HUES6 (cell line): ENCODE measurements around the gene DNAH11.

Source experiments
- H3K27ac ChIP-seq: 2 replicates; pipeline ENCODE4 v1.7.0; 2013; ENCODE audit warnings: low read depth, mild to moderate bottlenecking, low read length, inconsistent platforms
- H3K27me3 ChIP-seq: 2 replicates; pipeline ENCODE4 v1.6.1; 2013; ENCODE audit warnings: low read length; ENCODE audit not compliant: control insufficient read depth, insufficient read depth
- H3K36me3 ChIP-seq: 2 replicates; pipeline ENCODE4 v1.6.1; 2013; ENCODE audit warnings: low read length; ENCODE audit not compliant: control insufficient read depth, insufficient read depth
- H3K4me1 ChIP-seq: 2 replicates; pipeline ENCODE4 v1.6.1; 2013; ENCODE audit warnings: low read length; ENCODE audit not compliant: control insufficient read depth, insufficient read depth
- H3K4me3 ChIP-seq: 2 replicates; pipeline ENCODE4 v1.5.1; 2013; ENCODE audit warnings: low read depth, low read length
- H3K9ac ChIP-seq: one replicate; pipeline ENCODE4 v1.6.1; 2013; ENCODE audit warnings: mild to moderate bottlenecking, low read length
- H3K9me3 ChIP-seq: 2 replicates; pipeline ENCODE4 v1.6.1; 2013; ENCODE audit warnings: low read depth, low read length; ENCODE audit not compliant: control insufficient read depth, insufficient read depth

The DNAH11 gene

DNA sequence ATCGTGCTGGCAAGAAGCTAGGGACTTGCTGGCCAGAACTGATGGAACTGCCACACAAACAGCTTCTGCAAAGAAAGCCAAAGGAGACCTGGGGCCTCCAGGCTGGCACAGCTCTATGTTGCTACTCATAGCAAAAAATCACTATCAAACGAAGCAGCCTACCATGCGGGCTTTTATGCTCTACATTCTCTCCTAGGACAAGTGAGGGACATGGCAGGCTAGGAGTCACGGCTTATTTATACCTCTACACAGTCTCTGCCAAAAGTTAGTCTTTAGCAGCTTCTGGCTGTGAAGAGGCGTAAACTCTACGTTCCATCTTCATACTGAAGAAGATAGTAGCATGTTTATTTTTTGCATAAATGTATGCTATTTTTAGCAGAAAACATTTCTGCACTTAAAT lies 367.4 kb downstream of the DNAH11 start:
- peaks cover 93% of the 10 kb centered on the region for H3K36me3 ChIP-seq
- no peak overlapping the region for H3K9ac ChIP-seq
- no peak overlapping the region for H3K4me3 ChIP-seq
- no peaks in the 10 kb centered on the region for H3K9me3 ChIP-seq
- H3K27me3 ChIP-seq, result no peaks in the 10 kb centered on the region
- H3K27ac ChIP-seq, result no peak overlapping the region
- no peaks in the 10 kb centered on the region for H3K4me1 ChIP-seq

DNA sequence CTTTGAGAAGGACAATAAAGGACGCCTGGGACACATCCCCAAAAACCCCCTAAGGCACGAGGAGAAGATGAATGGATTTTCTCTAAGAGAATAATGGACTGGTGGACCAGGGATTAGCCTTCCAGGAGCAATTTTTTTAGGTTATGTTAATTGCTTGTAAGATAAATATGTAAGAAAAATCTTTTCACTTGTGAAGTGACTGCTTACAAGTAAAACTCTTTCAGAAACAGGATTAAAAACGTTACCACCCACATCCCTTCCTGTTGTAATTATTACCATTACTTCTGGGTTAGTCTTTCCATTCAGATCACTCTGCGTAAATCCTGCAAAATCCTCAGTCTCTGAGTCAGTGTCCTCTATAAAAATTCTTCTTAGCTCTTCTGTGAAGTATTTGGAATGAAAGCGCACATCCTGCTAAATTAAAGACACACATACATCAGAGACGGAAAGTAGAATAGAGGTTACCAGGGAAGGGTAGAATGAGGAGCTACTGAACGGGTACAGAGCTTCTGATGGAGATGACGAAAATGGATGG lies 368.6 kb downstream of the DNAH11 start:
- Histone ChIP-seq H3K4me3 (no peak overlapping the region), H3K4me1 (no peaks in the 10 kb centered on the region), H3K9me3 (no peaks in the 10 kb centered on the region), H3K27ac (no peak overlapping the region), H3K36me3 (peaks cover 90% of the 10 kb centered on the region), H3K9ac (no peak overlapping the region), H3K27me3 (no peaks in the 10 kb centered on the region)

DNA sequence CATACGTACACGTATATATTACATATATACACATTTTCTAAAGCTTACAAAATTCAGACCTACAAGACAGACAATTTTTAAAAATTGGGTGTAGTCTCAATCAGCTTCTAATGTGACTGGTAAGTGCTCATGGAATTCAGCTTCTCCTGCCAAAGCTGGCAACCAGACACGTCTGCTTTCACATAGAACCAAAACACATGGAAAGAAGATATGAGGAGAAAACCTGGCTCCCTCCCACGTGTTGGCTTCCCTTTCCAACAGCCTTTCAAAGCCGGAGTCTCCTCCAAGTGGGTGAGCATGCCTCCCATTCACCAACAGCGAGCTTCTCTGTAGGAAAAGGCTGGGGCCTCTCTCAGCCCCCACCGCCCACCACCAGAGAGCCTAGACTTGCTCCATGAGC lies 369.5 kb downstream of the DNAH11 start:
- Histone ChIP-seq H3K27ac (no peak overlapping the region), H3K27me3 (no peaks in the 10 kb centered on the region), H3K36me3 (peaks cover 84% of the 10 kb centered on the region), H3K4me1 (no peaks in the 10 kb centered on the region), H3K4me3 (no peak overlapping the region), H3K9me3 (no peaks in the 10 kb centered on the region), H3K9ac (no peak overlapping the region)

DNA sequence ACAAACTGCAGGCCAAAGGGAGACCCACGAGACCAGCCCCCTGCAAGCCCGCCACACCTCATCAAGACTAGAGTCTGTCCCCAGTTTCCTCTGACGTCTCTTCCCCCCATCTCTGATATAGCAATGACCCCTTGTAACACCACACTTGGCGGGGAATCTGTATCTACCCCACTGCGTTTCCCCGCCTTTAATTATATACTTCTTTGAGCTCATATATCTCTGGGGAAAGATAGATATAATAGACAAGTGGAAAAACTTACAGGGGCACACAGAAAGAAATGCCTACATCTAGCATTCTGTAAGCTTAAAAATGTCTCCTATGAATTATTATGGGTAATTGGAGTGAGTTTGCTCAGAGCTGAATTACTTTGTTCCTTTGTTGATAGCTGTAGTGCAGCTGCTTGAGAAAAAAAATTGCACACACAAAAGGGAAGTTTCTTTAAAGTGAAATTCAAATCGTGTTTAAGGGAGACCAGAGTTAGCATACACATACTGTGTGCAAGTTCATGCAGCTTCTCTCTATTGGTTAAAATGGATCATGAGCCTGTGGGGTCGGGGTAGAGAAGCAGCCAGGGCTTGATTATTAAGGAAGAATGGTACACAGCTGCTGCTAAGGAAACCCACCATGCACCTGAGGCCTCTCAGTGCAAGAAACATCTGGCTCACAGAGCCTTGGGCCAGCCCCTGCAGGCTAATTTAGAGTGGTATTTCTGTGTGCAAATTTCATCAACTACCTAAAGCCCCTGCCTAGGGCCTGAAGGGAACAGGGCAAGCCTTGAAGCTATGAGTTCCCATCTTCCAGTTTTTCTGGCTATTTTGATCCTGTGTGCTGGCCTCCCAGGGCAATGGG lies 370.3 kb downstream of the DNAH11 start:
- H3K36me3 ChIP-seq, result peaks cover 76% of the 10 kb centered on the region
- no peak overlapping the region for H3K27ac ChIP-seq
- H3K27me3 ChIP-seq, result no peaks in the 10 kb centered on the region
- no peaks in the 10 kb centered on the region for H3K4me1 ChIP-seq
- no peak overlapping the region for H3K9ac ChIP-seq
- no peak overlapping the region for H3K4me3 ChIP-seq
- H3K9me3 ChIP-seq, result no peaks in the 10 kb centered on the region

DNA sequence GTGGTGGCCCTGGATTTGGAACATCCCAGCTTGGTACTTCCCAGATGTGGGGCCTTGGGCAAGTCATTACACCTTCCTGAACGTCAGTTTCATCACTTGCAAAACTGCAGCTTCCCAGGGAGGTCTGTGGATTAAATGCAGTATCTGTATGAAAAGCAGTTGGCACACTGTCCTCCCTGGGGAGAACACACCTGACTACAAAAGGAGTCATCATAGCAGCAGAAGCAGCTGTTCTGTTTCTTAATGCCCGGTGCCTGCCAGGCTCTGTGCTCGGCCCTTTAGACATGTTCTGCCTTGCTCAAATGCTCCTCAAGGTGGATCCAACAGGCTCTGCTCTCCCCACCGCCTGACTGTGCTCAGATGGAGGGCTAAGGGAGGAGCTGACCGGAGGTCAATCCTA lies 371.8 kb downstream of the DNAH11 start:
- Histone ChIP-seq H3K4me3 (no peak overlapping the region), H3K9ac (no peak overlapping the region), H3K9me3 (no peaks in the 10 kb centered on the region), H3K4me1 (peaks cover 3% of the 10 kb centered on the region; the same call in 1 of the 2 replicates), H3K27ac (no peak overlapping the region), H3K36me3 (peaks cover 61% of the 10 kb centered on the region), H3K27me3 (no peaks in the 10 kb centered on the region)

DNA sequence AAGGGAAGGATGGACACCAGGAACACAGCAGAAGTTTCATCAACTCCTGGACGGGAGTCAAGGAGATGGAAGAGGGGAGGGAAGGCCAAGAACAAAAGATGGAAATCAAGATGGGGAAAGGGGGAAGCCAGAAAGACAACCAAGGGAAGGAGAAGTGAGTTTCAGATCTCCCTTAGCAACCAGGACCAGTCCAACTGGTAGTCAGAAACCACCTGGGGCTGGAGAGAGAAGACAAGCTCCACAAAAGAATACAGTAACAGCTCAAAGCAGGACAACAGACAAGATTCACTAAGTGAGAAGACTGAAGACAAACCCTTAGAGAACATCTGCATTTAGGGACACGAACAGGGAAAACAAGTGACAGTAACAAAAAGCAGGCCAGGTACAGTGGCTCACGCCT lies 372.3 kb downstream of the DNAH11 start:
- Histone ChIP-seq H3K9ac (no peak overlapping the region), H3K27me3 (no peaks in the 10 kb centered on the region), H3K4me1 (peaks cover 7% of the 10 kb centered on the region; the same call in 1 of the 2 replicates), H3K4me3 (no peak overlapping the region), H3K36me3 (peaks cover 57% of the 10 kb centered on the region), H3K27ac (no peak overlapping the region), H3K9me3 (no peaks in the 10 kb centered on the region)

DNA sequence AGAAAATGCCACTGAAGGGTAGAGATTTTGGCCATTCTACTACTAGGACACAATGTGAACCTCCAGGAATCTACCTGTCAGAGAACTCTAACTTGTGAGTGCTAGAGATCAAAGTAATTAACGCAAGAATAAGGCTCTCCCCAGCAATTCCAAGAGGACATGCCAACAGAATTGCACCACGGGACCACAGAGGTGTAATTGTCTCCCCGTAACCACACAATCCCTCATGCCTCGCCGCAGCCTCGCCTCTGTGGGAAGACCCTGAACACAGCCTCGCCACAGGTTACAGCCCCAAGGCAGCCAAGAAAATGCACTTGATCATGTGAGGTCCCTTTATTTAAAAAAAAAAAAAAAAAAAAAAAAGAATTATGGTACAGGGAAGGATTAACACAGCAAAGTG lies 373.3 kb downstream of the DNAH11 start:
- Histone ChIP-seq H3K27ac (no peak overlapping the region), H3K9ac (no peak overlapping the region), H3K27me3 (no peaks in the 10 kb centered on the region), H3K4me3 (no peak overlapping the region), H3K36me3 (peaks cover 51% of the 10 kb centered on the region), H3K4me1 (peaks cover 16% of the 10 kb centered on the region), H3K9me3 (no peaks in the 10 kb centered on the region)

DNA sequence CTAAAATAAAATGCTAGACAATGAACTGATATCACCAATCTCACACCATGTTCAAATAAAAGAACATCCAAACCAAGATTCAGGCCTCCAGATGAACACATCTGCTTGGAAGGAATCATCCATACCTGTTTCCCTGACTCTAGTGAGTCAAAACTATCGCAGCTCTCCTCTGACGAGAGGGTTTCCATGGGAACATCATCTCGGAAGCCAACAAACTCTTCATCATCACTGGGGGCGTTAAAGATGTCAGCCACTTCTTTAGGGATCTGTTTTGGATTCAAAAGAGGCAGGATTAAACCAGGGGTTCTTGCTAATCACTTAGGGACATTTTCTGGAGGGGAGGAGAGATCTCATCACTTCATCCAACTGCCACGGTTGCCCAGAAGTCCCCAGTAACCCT lies 373.8 kb downstream of the DNAH11 start:
- Histone ChIP-seq H3K4me1 (peaks cover 18% of the 10 kb centered on the region), H3K36me3 (peaks cover 47% of the 10 kb centered on the region), H3K27me3 (no peaks in the 10 kb centered on the region), H3K9me3 (no peaks in the 10 kb centered on the region), H3K4me3 (no peak overlapping the region), H3K27ac (no peak overlapping the region), H3K9ac (no peak overlapping the region)

DNA sequence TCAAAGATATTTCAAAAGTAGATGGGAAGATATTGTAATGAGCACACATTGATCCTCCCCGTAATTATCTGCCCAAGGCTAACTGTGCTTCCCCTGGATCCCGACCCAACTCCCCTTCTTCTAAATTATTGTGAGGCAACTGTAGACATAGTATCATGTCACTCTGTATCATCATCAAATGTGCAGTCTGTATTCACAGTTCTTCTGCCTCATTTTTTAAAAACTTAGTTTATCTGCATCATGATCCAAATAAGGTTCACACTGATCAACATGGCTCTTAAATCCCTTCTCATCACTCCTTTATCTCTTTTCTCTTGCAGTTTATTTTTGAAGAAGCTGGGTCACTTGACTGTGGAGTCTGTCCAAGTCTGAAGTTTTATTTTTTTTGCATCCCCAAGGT lies 375.4 kb downstream of the DNAH11 start:
- Histone ChIP-seq H3K27ac (no peak overlapping the region), H3K36me3 (peaks cover 33% of the 10 kb centered on the region), H3K4me3 (no peak overlapping the region), H3K27me3 (no peaks in the 10 kb centered on the region), H3K9me3 (no peaks in the 10 kb centered on the region), H3K4me1 (peaks cover 24% of the 10 kb centered on the region), H3K9ac (no peak overlapping the region)

DNA sequence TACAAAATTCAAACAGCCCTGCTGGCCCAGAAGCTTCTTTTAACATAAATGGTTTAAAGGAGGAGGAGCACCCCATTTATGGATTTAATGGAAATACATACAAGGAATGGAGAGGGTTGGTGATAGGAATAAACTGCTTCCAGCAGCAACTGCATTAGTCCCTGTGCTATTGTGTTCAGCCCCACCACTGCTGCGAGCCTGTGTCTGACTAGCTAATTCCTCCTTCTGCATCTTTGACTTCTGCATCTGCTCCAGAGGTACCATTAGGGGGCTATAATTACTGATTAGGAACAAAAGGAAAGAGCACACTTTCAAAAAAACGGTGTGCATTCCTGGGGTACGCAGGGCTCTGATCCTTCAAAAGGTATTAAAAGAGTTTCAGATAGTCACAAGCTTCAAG lies 378.1 kb downstream of the DNAH11 start:
- Histone ChIP-seq H3K4me3 (no peak overlapping the region), H3K9ac (no peak overlapping the region), H3K27ac (no peak overlapping the region), H3K4me1 (peaks cover 44% of the 10 kb centered on the region), H3K36me3 (peaks cover 7% of the 10 kb centered on the region), H3K9me3 (no peaks in the 10 kb centered on the region), H3K27me3 (no peaks in the 10 kb centered on the region)

DNA sequence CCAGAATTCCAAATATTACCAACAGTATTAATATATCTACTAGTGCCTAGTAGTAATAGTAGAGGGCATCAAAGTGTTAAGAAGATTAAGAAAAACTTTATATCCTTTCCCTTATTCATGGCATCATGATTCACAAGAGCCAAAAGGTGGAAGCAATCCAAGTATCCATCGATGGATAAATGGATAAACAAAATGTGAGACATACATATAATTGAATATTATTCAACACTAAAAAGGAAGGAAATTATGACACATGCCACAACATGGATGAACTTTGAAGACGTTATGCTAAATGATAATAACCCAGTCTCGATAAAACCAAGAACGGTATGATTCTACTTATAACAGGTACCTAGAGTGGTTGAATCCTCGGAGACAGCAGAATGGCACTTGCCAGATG lies 379.8 kb downstream of the DNAH11 start:
- no peaks in the 10 kb centered on the region for H3K36me3 ChIP-seq
- no peak overlapping the region for H3K9ac ChIP-seq
- H3K4me3 ChIP-seq, result no peak overlapping the region
- H3K4me1 ChIP-seq, result peaks cover 45% of the 10 kb centered on the region
- H3K9me3 ChIP-seq, result no peaks in the 10 kb centered on the region
- no peak overlapping the region for H3K27ac ChIP-seq
- no peaks in the 10 kb centered on the region for H3K27me3 ChIP-seq
